ENCODE data around the gene WDR45. TPM values are rescaled to one million over a fixed set of nuclear protein-coding genes. Genes with fewer than 3 reads are reported as not detected.

Gene WDR45
- total RNA-seq, 2 experiments from 2014 or later, result 51.1 to 58.7 TPM

GRCh38 chrX:49070988-49071387 is 8.7 kb downstream of the WDR45 start:
- Mint-ChIP-seq H3K27me3 (no peaks in the 10 kb centered on the region), H3K36me3 (ENCODE audit: low read depth) (peaks cover 38% of the 10 kb centered on the region)

GRCh38 chrX:49069038-49069437 is 10.6 kb downstream of the WDR45 start:
- peaks cover 17% of the 10 kb centered on the region for H3K4me1 Mint-ChIP-seq
- H3K27ac Mint-ChIP-seq, result no peak overlapping the region
- no peak overlapping the region for H3K4me3 Mint-ChIP-seq
- ChIA-PET CTCF (no interaction called here), POLR2A (no interaction called here)
- no peak for DNase-seq
- no peaks in the 10 kb centered on the region for H3K9me3 Mint-ChIP-seq
- peaks cover 25% of the 10 kb centered on the region for H3K36me3 Mint-ChIP-seq (ENCODE audit: low read depth)
- H3K27me3 Mint-ChIP-seq, result no peaks in the 10 kb centered on the region

More at GRCh38 chrX:49070988-49071387, 8.7 kb downstream of the WDR45 start:
- no peak for DNase-seq
- Mint-ChIP-seq H3K4me3 (no peak overlapping the region), H3K4me1 (peaks cover 24% of the 10 kb centered on the region), H3K9me3 (no peaks in the 10 kb centered on the region), H3K27ac (no peak overlapping the region)
- ChIA-PET CTCF (no interaction called here), POLR2A (no interaction called here)

GRCh38 chrX:49067285-49068120 is 12.2 kb downstream of the WDR45 start:
- Mint-ChIP-seq H3K4me3 (no peak overlapping the region), H3K4me1 (peaks cover 3% of the 10 kb centered on the region), H3K36me3 (ENCODE audit: low read depth) (peaks cover 11% of the 10 kb centered on the region), H3K27me3 (no peaks in the 10 kb centered on the region), H3K27ac (no peak overlapping the region), H3K9me3 (no peaks in the 10 kb centered on the region)
- CTCF ChIA-PET, result no interaction called here
- no peak for DNase-seq
- POLR2A ChIA-PET, result interaction anchor here (1.0 kb wide), 1 partner anchor 12 kb away, joined by 3 read pairs; the partner anchor contains the start of gene WDR45

GRCh38 chrX:49066690-49067089 is 13.0 kb downstream of the WDR45 start:
- Mint-ChIP-seq H3K4me3 (no peak overlapping the region), H3K27me3 (no peaks in the 10 kb centered on the region), H3K27ac (no peak overlapping the region), H3K9me3 (no peaks in the 10 kb centered on the region), H3K4me1 (no peaks in the 10 kb centered on the region), H3K36me3 (ENCODE audit: low read depth) (peaks cover 7% of the 10 kb centered on the region)
- POLR2A ChIA-PET, result no interaction called here
- CTCF ChIA-PET, result no interaction called here
- no peak for DNase-seq

- CTCF ChIA-PET, result no interaction called here
- POLR2A ChIA-PET, result no interaction called here
- H3K27me3 Mint-ChIP-seq, result no peaks in the 10 kb centered on the region
- no peaks in the 10 kb centered on the region for H3K4me1 Mint-ChIP-seq
- no peaks in the 10 kb centered on the region for H3K9me3 Mint-ChIP-seq
- peaks cover 3% of the 10 kb centered on the region for H3K36me3 Mint-ChIP-seq (ENCODE audit: low read depth)
- no peak for DNase-seq
- H3K4me3 Mint-ChIP-seq, result no peak overlapping the region
- H3K27ac Mint-ChIP-seq, result no peak overlapping the region
These were observed 13.4 kb downstream of the WDR45 start for GRCh38 chrX:49066278-49066677.

GRCh38 chrX:49064735-49065134 is 15.0 kb downstream of the WDR45 start:
- POLR2A ChIA-PET, result no interaction called here
- DNase-seq, result no peak
- Mint-ChIP-seq H3K4me1 (no peaks in the 10 kb centered on the region), H3K27me3 (no peaks in the 10 kb centered on the region), H3K9me3 (no peaks in the 10 kb centered on the region), H3K27ac (no peak overlapping the region), H3K4me3 (no peak overlapping the region), H3K36me3 (ENCODE audit: low read depth) (no peaks in the 10 kb centered on the region)
- CTCF ChIA-PET, result no interaction called here

GRCh38 chrX:49064303-49064702 is 15.4 kb downstream of the WDR45 start:
- no peaks in the 10 kb centered on the region for H3K36me3 Mint-ChIP-seq (ENCODE audit: low read depth)
- no peaks in the 10 kb centered on the region for H3K4me1 Mint-ChIP-seq
- DNase-seq, result no peak
- H3K27ac Mint-ChIP-seq, result no peak overlapping the region
- no peaks in the 10 kb centered on the region for H3K27me3 Mint-ChIP-seq
- ChIA-PET POLR2A (no interaction called here), CTCF (no interaction called here)
- H3K9me3 Mint-ChIP-seq, result no peaks in the 10 kb centered on the region
- no peak overlapping the region for H3K4me3 Mint-ChIP-seq

- no peaks in the 10 kb centered on the region for H3K4me1 Mint-ChIP-seq
- H3K27ac Mint-ChIP-seq, result no peak overlapping the region
- no peak overlapping the region for H3K4me3 Mint-ChIP-seq
- ChIA-PET CTCF (no interaction called here), POLR2A (no interaction called here)
- no peaks in the 10 kb centered on the region for H3K36me3 Mint-ChIP-seq (ENCODE audit: low read depth)
- H3K27me3 Mint-ChIP-seq, result no peaks in the 10 kb centered on the region
- no peak for DNase-seq
- H3K9me3 Mint-ChIP-seq, result no peaks in the 10 kb centered on the region
These were observed 16.0 kb downstream of the WDR45 start for GRCh38 chrX:49063715-49064114.

GRCh38 chrX:49061916-49062315 is 17.8 kb downstream of the WDR45 start:
- Mint-ChIP-seq H3K36me3 (ENCODE audit: low read depth) (no peaks in the 10 kb centered on the region), H3K9me3 (no peaks in the 10 kb centered on the region), H3K27me3 (no peaks in the 10 kb centered on the region), H3K4me3 (no peak overlapping the region), H3K27ac (no peak overlapping the region), H3K4me1 (no peaks in the 10 kb centered on the region)
- POLR2A ChIA-PET, result interaction anchor here (1.3 to 2.2 kb wide), 2 partner anchors 18 to 20 kb away, joined by 3 to 7 read pairs; partner anchors contain the start of gene WDR45
- DNase-seq, result no peak
- CTCF ChIA-PET, result no interaction called here

- H3K4me3 Mint-ChIP-seq, result no peak overlapping the region
- POLR2A ChIA-PET, result interaction anchor here (1.3 to 2.2 kb wide), 2 partner anchors 18 to 19 kb away, joined by 3 to 7 read pairs; partner anchors contain the start of gene WDR45
- no peak overlapping the region for H3K27ac Mint-ChIP-seq
- H3K27me3 Mint-ChIP-seq, result no peaks in the 10 kb centered on the region
- DNase-seq, result no peak
- CTCF ChIA-PET, result interaction anchor here (0.6 kb wide), 1 partner anchor 145 kb away, joined by 3 read pairs; no protein-coding TSS in a partner anchor
- no peaks in the 10 kb centered on the region for H3K4me1 Mint-ChIP-seq
- no peaks in the 10 kb centered on the region for H3K9me3 Mint-ChIP-seq
- H3K36me3 Mint-ChIP-seq (ENCODE audit: low read depth), result no peaks in the 10 kb centered on the region
These were observed 18.2 kb downstream of the WDR45 start for GRCh38 chrX:49061490-49061889.

- Mint-ChIP-seq H3K36me3 (ENCODE audit: low read depth) (no peaks in the 10 kb centered on the region), H3K27ac (no peak overlapping the region), H3K9me3 (no peaks in the 10 kb centered on the region), H3K4me3 (no peak overlapping the region), H3K4me1 (peaks cover 2% of the 10 kb centered on the region), H3K27me3 (no peaks in the 10 kb centered on the region)
- DNase-seq, result no peak
- ChIA-PET POLR2A (interaction anchor here (1.3 to 2.2 kb wide), 3 partner anchors 19 to 21 kb away, joined by 3 to 7 read pairs (median 4); partner anchors contain the start of gene WDR45), CTCF (interaction anchor here (0.6 kb wide), 1 partner anchor 144 kb away, joined by 3 read pairs; no protein-coding TSS in a partner anchor)
These were observed 18.8 kb downstream of the WDR45 start for GRCh38 chrX:49060914-49061313.

- DNase-seq, result no peak
- no peak overlapping the region for H3K27ac Mint-ChIP-seq
- H3K27me3 Mint-ChIP-seq, result no peaks in the 10 kb centered on the region
- ChIA-PET POLR2A (interaction anchor here (1.5 kb wide), 1 partner anchor 20 kb away, joined by 4 read pairs; no protein-coding TSS in a partner anchor), CTCF (no interaction called here)
- H3K4me1 Mint-ChIP-seq, result peaks cover 10% of the 10 kb centered on the region
- no peaks in the 10 kb centered on the region for H3K36me3 Mint-ChIP-seq (ENCODE audit: low read depth)
- no peak overlapping the region for H3K4me3 Mint-ChIP-seq
- H3K9me3 Mint-ChIP-seq, result no peaks in the 10 kb centered on the region
These were observed 20.0 kb downstream of the WDR45 start for GRCh38 chrX:49059681-49060085.

GRCh38 chrX:49059201-49059600 is 20.5 kb downstream of the WDR45 start:
- DNase-seq, result no peak
- H3K4me1 Mint-ChIP-seq, result peaks cover 15% of the 10 kb centered on the region
- no peaks in the 10 kb centered on the region for H3K36me3 Mint-ChIP-seq (ENCODE audit: low read depth)
- H3K27me3 Mint-ChIP-seq, result no peaks in the 10 kb centered on the region
- ChIA-PET POLR2A (no interaction called here), CTCF (no interaction called here)
- H3K4me3 Mint-ChIP-seq, result no peak overlapping the region
- H3K27ac Mint-ChIP-seq, result no peak overlapping the region
- no peaks in the 10 kb centered on the region for H3K9me3 Mint-ChIP-seq

GRCh38 chrX:49058794-49059193 is 20.9 kb downstream of the WDR45 start, which contains the start of gene CCDC120:
Gene CCDC120 (plus strand): TSS chrX:49058999. CDS start chrX:49062042, 3,043 bp downstream.
- DNase-seq, result no peak
- Mint-ChIP-seq H3K9me3 (no peaks in the 10 kb centered on the region), H3K4me1 (peaks cover 19% of the 10 kb centered on the region), H3K27ac (no peak within 1 kb of the TSS), H3K36me3 (ENCODE audit: low read depth) (no peaks in the 10 kb centered on the region), H3K27me3 (no peaks in the 10 kb centered on the region), H3K4me3 (no peak within 1 kb of the TSS)
- ChIA-PET POLR2A (no interaction called here), CTCF (no interaction called here)
